Measurements from ENCODE around the gene SMC5.

GRCh38 chr9:70367305-70367930, 108.6 kb downstream of the SMC5 start:
- TF ChIP-seq POLR2A (IDR thresholded peaks at IDR 0.05; ENCODE audit: low read depth, low read length): no peak
- no peak for TF ChIP-seq POLR2AphosphoS5 (IDR thresholded peaks at IDR 0.05; ENCODE audit: low read depth, low read length)

Measured in GM12892 (cell line).